ENCODE data around the gene TMEM129.

GRCh38 chr4:1763070-1763549, 42.0 kb upstream of the TMEM129 start:
- no peak for TF ChIP-seq ZNF324 (tag by site-specific recombination; IDR thresholded peaks at IDR 0.05)
- TF ChIP-seq RBAK (tag by site-specific recombination; IDR thresholded peaks at IDR 0.05) = no peak
- TF ChIP-seq PATZ1 (tag by site-specific recombination; IDR thresholded peaks at IDR 0.05) = no peak
- no peak for TF ChIP-seq ZNF362 (tag by site-specific recombination; IDR thresholded peaks at IDR 0.05)
- TF ChIP-seq ZNF292 (tag by site-specific recombination; IDR thresholded peaks at IDR 0.05; ENCODE audit: borderline replicate concordance, low read depth) = no peak
